GM23338 (cell line): Measurements from ENCODE around the gene PIPOX. TPM values are rescaled to one million over a fixed set of nuclear protein-coding genes. Genes with fewer than 3 reads are reported as not detected.
A peak's percentile ranks its signal among the peaks of the same experiment; 100 is the strongest.

Source experiments
- ATAC-seq: fragments of 200-7000 bp; cut with Tn5 transposase; 3 replicates; pipeline ENCODE4 v1.9.1; 2020
- DNase-seq: peaks from one replicate; pipeline ENCODE4 v3.0.0-alpha.2; 2015; ENCODE audit warnings: low spot score
- H2AFZ ChIP-seq: fragments of 200-600 bp; sonication (generic); 2 replicates; pipeline ENCODE4 v1.8.0; 2016; ENCODE audit warnings: antibody characterized with exemption, mild to moderate bottlenecking, moderate library complexity
- H3F3A ChIP-seq: fragments of 200-600 bp; sonication (generic); replicated peaks from 2 replicates; pipeline ENCODE4 v1.8.0; 2017; ENCODE audit warnings: antibody characterized with exemption, mixed run types, low read depth
- H3K27ac ChIP-seq: fragments of 200-600 bp; sonication (generic); 2 replicates; pipeline ENCODE4 v1.6.1; 2016; ENCODE audit warnings: low read depth
- H3K27me3 ChIP-seq: fragments of 200-600 bp; sonication (generic); 2 replicates; pipeline ENCODE4 v1.8.0; 2016; ENCODE audit warnings: mild to moderate bottlenecking, mixed run types, moderate library complexity; ENCODE audit not compliant: insufficient read depth
- H3K36me3 ChIP-seq: fragments of 200-600 bp; sonication (generic); 2 replicates; pipeline ENCODE4 v1.8.0; 2016; ENCODE audit warnings: mild to moderate bottlenecking; ENCODE audit not compliant: insufficient read depth
- H3K4me1 ChIP-seq: fragments of 200-600 bp; sonication (generic); 2 replicates; pipeline ENCODE4 v1.8.0; 2016; ENCODE audit warnings: mild to moderate bottlenecking, moderate library complexity; ENCODE audit not compliant: insufficient read depth
- H3K4me2 ChIP-seq: fragments of 200-600 bp; sonication (generic); 2 replicates; pipeline ENCODE4 v1.7.1; 2017; ENCODE audit warnings: mixed run types
- H3K4me3 ChIP-seq: fragments of 200-600 bp; sonication (generic); 2 replicates; pipeline ENCODE4 v1.6.1; 2016; ENCODE audit warnings: mixed run types
- H3K79me2 ChIP-seq: fragments of 200-600 bp; sonication (generic); replicated peaks from 2 replicates; pipeline ENCODE4 v1.8.0; 2017; ENCODE audit warnings: mild to moderate bottlenecking; ENCODE audit not compliant: insufficient read depth
- H3K9me2 ChIP-seq: fragments of 200-600 bp; sonication (generic); 2 replicates; pipeline ENCODE4 v1.8.0; 2017; ENCODE audit not compliant: insufficient read depth
- H4K20me1 ChIP-seq: fragments of 200-600 bp; sonication (generic); replicated peaks from 2 replicates; pipeline ENCODE4 v1.8.0; 2017; ENCODE audit warnings: mild to moderate bottlenecking; ENCODE audit not compliant: insufficient read depth
- H3K27ac Mint-ChIP-seq: 2 replicates; pipeline ENCODE4 v1.8.0; 2020; ENCODE audit warnings: inconsistent platforms, mild to moderate bottlenecking, moderate library complexity, mixed read lengths
- H3K27me3 Mint-ChIP-seq: 3 replicates; pipeline ENCODE4 v1.8.0; 2022; ENCODE audit warnings: low read depth, mild to moderate bottlenecking, moderate library complexity, mixed read lengths, inconsistent platforms; ENCODE audit not compliant: insufficient read depth, poor library complexity
- H3K36me3 Mint-ChIP-seq: 3 replicates; pipeline ENCODE4 v1.8.0; 2021; ENCODE audit warnings: low read depth, mild to moderate bottlenecking, inconsistent platforms, moderate library complexity, mixed read lengths
- H3K4me1 Mint-ChIP-seq: 3 replicates; pipeline ENCODE4 v1.8.0; 2020; ENCODE audit warnings: mild to moderate bottlenecking, inconsistent platforms, mixed read lengths
- H3K4me3 Mint-ChIP-seq: 3 replicates; pipeline ENCODE4 v1.8.0; 2021; ENCODE audit warnings: moderate library complexity, mild to moderate bottlenecking, inconsistent platforms, mixed read lengths
- H3K9me3 Mint-ChIP-seq: 3 replicates; pipeline ENCODE4 v1.8.0; 2020; ENCODE audit warnings: moderate library complexity, mild to moderate bottlenecking, inconsistent platforms, mixed read lengths
- CREB1 ChIP-seq: fragments of 250-450 bp; sonication (Bioruptor Pico); IDR thresholded peaks from 2 replicates; pipeline ENCODE4 v1.5.0; 2020; ENCODE audit warnings: low read depth, mild to moderate bottlenecking, moderate library complexity
- CTCF ChIP-seq, 2 experiments: fragments of 200-600 bp in 1 of 2; sonication (generic) in 1 of 2; conservative IDR thresholded peaks; 2 replicates each; pipeline versions ENCODE4 v1.5.1 to v1.6.1; 2016 to 2017; ENCODE audit warnings: antibody characterized with exemption in 2 of 2, low read depth in 2 of 2, mild to moderate bottlenecking in 2 of 2, moderate library complexity in 1 of 2
- ETS1 ChIP-seq: IDR thresholded peaks from 2 replicates; pipeline ENCODE4 v1.6.1; 2016; ENCODE audit warnings: antibody characterized with exemption
- EZH2 ChIP-seq: fragments of 200-600 bp; sonication (generic); IDR thresholded peaks from one replicate; pipeline ENCODE4 v1.8.0; 2017; ENCODE audit warnings: antibody characterized with exemption, mild to moderate bottlenecking, low read depth; ENCODE audit not compliant: unreplicated experiment
- EZH2phosphoT487 ChIP-seq: fragments of 200-600 bp; sonication (generic); IDR thresholded peaks from one replicate; pipeline ENCODE4 v1.8.1; 2018; ENCODE audit warnings: antibody characterized with exemption; ENCODE audit not compliant: unreplicated experiment
- JUNB ChIP-seq: IDR thresholded peaks from one replicate; pipeline ENCODE4 v1.6.1; 2016; ENCODE audit warnings: antibody characterized with exemption; ENCODE audit not compliant: unreplicated experiment
- NANOG ChIP-seq: IDR thresholded peaks from 2 replicates; pipeline ENCODE4 v1.6.1; 2016; ENCODE audit warnings: antibody characterized with exemption, borderline replicate concordance
- POLR2AphosphoS5 ChIP-seq: IDR thresholded peaks from 2 replicates; pipeline ENCODE4 v1.6.1; 2016; ENCODE audit warnings: antibody characterized with exemption, low read depth
- REST ChIP-seq: IDR thresholded peaks from one replicate; pipeline ENCODE4 v1.6.1; 2018; ENCODE audit warnings: antibody characterized with exemption; ENCODE audit not compliant: unreplicated experiment
- STAT1 ChIP-seq: IDR thresholded peaks from one replicate; pipeline ENCODE4 v1.6.1; 2016; ENCODE audit warnings: antibody characterized with exemption; ENCODE audit not compliant: unreplicated experiment
- ZNF114 ChIP-seq: fragments of 250-450 bp; sonication (Bioruptor Pico); IDR thresholded peaks from 2 replicates; pipeline ENCODE4 v1.5.0; 2020; ENCODE audit warnings: mild to moderate bottlenecking, moderate library complexity
- ZNF331 ChIP-seq: fragments of 250-450 bp; sonication (Bioruptor Pico); IDR thresholded peaks from 2 replicates; pipeline ENCODE4 v1.5.0; 2020; ENCODE audit warnings: low read depth, mild to moderate bottlenecking, moderate library complexity
- polyA plus RNA-seq: library from polyadenylated mRNA; unstranded; fragments of >200 nt; fragmentation: Nextera tagmentation; extraction: Ambion mirVana; gene quantifications from 2 replicates; pipeline ENCODE4 v1.2.1, GENCODE V29; 2016
- total RNA-seq: library from RNA; depleted of rRNA; stranded (reverse); fragments of >200 nt; shearing (Covaris generic); gene quantifications from 2 replicates; pipeline ENCODE4 v1.2.3, GENCODE V29; 2014

Gene PIPOX
- total and polyA plus RNA-seq, 2 experiments from 2014 or later: 22.6 to 34.6 TPM

DNA sequence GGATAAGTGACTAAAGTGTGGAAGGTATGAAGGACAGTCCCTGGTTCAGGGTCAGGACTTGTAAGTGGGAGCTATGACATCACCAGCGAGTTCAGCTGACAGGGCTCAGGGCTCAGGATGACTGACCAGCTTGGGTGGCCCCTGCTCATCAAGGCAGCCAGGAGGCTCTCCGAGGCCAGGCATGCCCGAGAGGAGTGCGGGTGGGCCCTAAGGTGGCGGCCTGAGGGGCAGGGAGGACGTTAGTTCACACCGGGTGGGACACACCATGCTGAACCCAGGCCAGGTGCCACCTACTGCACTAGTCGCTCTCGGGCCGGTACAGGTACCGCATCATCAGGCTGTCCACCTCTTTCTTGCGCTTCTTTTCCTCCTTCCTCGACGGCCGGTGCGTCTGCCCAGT, 36.5 kb downstream of the PIPOX start (continued):
- TF ChIP-seq ETS1: no peak
- TF ChIP-seq EZH2phosphoT487: no peak
- TF ChIP-seq ZNF331 (CRISPR knock-in tag): no peak
- no peak for TF ChIP-seq POLR2AphosphoS5
- no peak for TF ChIP-seq CREB1 (CRISPR knock-in tag)
- TF ChIP-seq ZNF114: no peak
- TF ChIP-seq CTCF (conservative IDR thresholded peaks at IDR 0.05; ENCODE audit: low read depth in 2 of 2): no peak
- TF ChIP-seq NANOG: no peak

- Histone ChIP-seq H3K4me3 (no peak overlapping the region), H3K36me3 (no peaks in the 10 kb centered on the region), H3K9me2 (no peaks in the 10 kb centered on the region), H3K27me3 (no peaks in the 10 kb centered on the region), H3K79me2 (no peaks in the 10 kb centered on the region), H3K27ac (no peak overlapping the region), H2AFZ (no peak overlapping the region), H3F3A (peaks cover 16% of the 10 kb centered on the region; the same call in 1 of the 2 replicates), H3K4me1 (peaks cover 28% of the 10 kb centered on the region), H3K4me2 (no peak overlapping the region), H4K20me1 (no peaks in the 10 kb centered on the region)
- TF ChIP-seq EZH2: no peak
- TF ChIP-seq NANOG: no peak
- TF ChIP-seq ZNF331 (CRISPR knock-in tag): no peak
- ATAC-seq (no peak), DNase-seq (peak; percentile 34)
- H3K27me3 Mint-ChIP-seq: peaks cover 22% of the 10 kb centered on the region
- H3K27ac Mint-ChIP-seq: no peak overlapping the region
- H3K9me3 Mint-ChIP-seq: no peaks in the 10 kb centered on the region
- H3K4me1 Mint-ChIP-seq: peaks cover 61% of the 10 kb centered on the region
- no peak overlapping the region for H3K4me3 Mint-ChIP-seq
- peaks cover 19% of the 10 kb centered on the region for H3K36me3 Mint-ChIP-seq
Observed at GRCh38 chr17:29079887-29080286, 36.9 kb downstream of the PIPOX start.

- H3K4me2 ChIP-seq: no peak overlapping the region
- H3K9me2 ChIP-seq: no peaks in the 10 kb centered on the region
- no peak overlapping the region for H3K27ac ChIP-seq
- no peaks in the 10 kb centered on the region for H3K36me3 ChIP-seq
- no peak overlapping the region for H2AFZ ChIP-seq
- H3F3A ChIP-seq: peaks cover 18% of the 10 kb centered on the region
- DNase-seq (no peak), ATAC-seq (no peak)
- no peaks in the 10 kb centered on the region for H4K20me1 ChIP-seq
- no peak overlapping the region for H3K4me3 ChIP-seq
- Mint-ChIP-seq H3K9me3 (no peaks in the 10 kb centered on the region), H3K27ac (no peak overlapping the region), H3K27me3 (peaks cover 23% of the 10 kb centered on the region), H3K4me1 (peaks cover 65% of the 10 kb centered on the region), H3K4me3 (no peak overlapping the region), H3K36me3 (peaks cover 19% of the 10 kb centered on the region)
- no peaks in the 10 kb centered on the region for H3K27me3 ChIP-seq
- no peaks in the 10 kb centered on the region for H3K79me2 ChIP-seq
- peaks cover 32% of the 10 kb centered on the region for H3K4me1 ChIP-seq
- TF ChIP-seq EZH2 (no peak), CREB1 (CRISPR knock-in tag) (no peak), JUNB (no peak), EZH2phosphoT487 (no peak), ZNF114 (no peak), REST (no peak), ZNF331 (CRISPR knock-in tag) (no peak), STAT1 (no peak), NANOG (no peak), CTCF (conservative IDR thresholded peaks at IDR 0.05; ENCODE audit: low read depth in 2 of 2) (no peak)
Observed at GRCh38 chr17:29080323-29080722, 37.4 kb downstream of the PIPOX start.
